HFFc6 (cell line): Measurements from ENCODE around the gene SLC2A3. TPM values are rescaled to one million over a fixed set of nuclear protein-coding genes. Genes with fewer than 3 reads are reported as not detected.
A peak's percentile ranks its signal among the peaks of the same experiment; 100 is the strongest.
"Not testable (repeated sequence)": the region's sequence is repeated elsewhere in the genome, so short reads cannot be mapped to it uniquely, and the experiment has no call there.

Experiments
- DNase-seq: peaks from one replicate; pipeline ENCODE4 v3.0.0-alpha.2; 2018
- H3K27ac Mint-ChIP-seq: 2 replicates; pipeline ENCODE4 v1.8.0; 2020; ENCODE audit warnings: mild to moderate bottlenecking, mixed read lengths
- H3K27me3 Mint-ChIP-seq: 2 replicates; pipeline ENCODE4 v1.8.0; 2021; ENCODE audit warnings: mild to moderate bottlenecking, moderate library complexity, mixed read lengths; ENCODE audit not compliant: insufficient read depth
- H3K36me3 Mint-ChIP-seq: 2 replicates; pipeline ENCODE4 v1.8.0; 2021; ENCODE audit warnings: low read depth, mixed read lengths
- H3K4me1 Mint-ChIP-seq: 2 replicates; pipeline ENCODE4 v1.8.0; 2020; ENCODE audit warnings: low read depth, mixed read lengths
- H3K4me3 Mint-ChIP-seq: 2 replicates; pipeline ENCODE4 v1.8.0; 2020; ENCODE audit warnings: mild to moderate bottlenecking, moderate library complexity, mixed read lengths
- H3K9me3 Mint-ChIP-seq: 2 replicates; pipeline ENCODE4 v1.8.0; 2020; ENCODE audit warnings: mild to moderate bottlenecking, mixed read lengths
- total RNA-seq, 6 experiments: library from RNA; stranded (reverse); fragmentation: NEBNext Ultra II Directional; extraction: Animal tissue kit (Norgen Biotek cat#: 25700); gene quantifications; 2 replicates in 1 of 6; 3 replicates in 5 of 6; pipeline ENCODE4 v1.2.3, GENCODE V29; 2021
- TF ChIP-seq, protein P1 (sequence below): fragments of 200-600 bp; sonication (generic); IDR thresholded peaks from 2 replicates; pipeline ENCODE4 v1.5.0; 2021; ENCODE audit warnings: antibody characterized with exemption, mild to moderate bottlenecking

Gene SLC2A3
- total RNA-seq, 6 experiments from 2014 or later = 37.0 to 50.5 (median 38.5) TPM

DNA sequence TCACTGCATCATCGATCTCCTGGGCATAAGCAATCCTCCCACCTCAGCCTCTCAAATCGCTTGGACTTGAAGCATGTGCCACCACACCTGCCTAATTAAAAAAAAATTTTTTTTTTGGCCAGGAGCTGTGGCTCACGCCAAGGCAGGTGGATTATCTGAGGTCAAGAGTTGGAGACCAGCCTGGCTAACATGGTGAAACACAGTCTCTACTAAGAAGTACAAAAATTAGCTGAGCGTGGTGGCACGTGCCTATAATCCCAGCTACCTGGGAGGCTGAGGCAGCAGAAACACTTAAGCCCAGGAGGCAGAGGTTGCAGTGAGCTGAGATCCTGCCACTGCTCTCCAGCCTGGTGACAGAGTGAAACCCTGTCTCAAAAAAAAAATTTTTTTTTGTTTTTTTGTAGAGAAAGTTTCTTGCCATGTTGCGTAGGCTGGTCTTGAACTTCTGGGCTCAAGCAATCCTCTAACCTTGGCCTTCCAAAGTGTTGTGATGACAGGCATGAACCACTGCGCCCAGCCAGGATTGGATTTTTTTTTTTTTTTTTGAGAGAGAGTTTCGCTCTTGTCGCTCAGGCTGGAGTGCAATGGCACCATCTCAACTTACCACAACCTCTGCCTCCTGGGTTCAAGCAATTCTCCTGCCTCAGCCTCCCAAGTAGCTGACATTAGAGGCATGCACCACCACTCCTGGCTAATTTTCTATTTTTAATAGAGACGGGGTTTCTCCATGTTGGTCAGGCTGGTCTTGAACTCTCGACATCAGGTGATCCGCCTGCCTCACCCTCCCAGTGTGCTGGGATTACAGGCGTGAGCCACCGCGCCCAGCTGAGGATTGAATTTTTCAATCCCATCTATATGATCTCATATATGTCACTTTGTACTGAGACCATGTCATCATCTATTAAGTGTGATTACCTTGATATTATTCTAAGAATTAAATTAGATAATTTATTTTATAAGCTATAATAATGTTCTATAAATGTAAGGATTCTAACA, 12.4 kb downstream of the SLC2A3 start:
- Mint-ChIP-seq H3K4me3 (no peak overlapping the region), H3K27me3 (peaks cover 4% of the 10 kb centered on the region; the same call in 1 of the 2 replicates), H3K36me3 (peaks cover 57% of the 10 kb centered on the region), H3K4me1 (no peaks in the 10 kb centered on the region), H3K9me3 (no peaks in the 10 kb centered on the region), H3K27ac (no peak overlapping the region)
- TF ChIP-seq, protein P1, sequence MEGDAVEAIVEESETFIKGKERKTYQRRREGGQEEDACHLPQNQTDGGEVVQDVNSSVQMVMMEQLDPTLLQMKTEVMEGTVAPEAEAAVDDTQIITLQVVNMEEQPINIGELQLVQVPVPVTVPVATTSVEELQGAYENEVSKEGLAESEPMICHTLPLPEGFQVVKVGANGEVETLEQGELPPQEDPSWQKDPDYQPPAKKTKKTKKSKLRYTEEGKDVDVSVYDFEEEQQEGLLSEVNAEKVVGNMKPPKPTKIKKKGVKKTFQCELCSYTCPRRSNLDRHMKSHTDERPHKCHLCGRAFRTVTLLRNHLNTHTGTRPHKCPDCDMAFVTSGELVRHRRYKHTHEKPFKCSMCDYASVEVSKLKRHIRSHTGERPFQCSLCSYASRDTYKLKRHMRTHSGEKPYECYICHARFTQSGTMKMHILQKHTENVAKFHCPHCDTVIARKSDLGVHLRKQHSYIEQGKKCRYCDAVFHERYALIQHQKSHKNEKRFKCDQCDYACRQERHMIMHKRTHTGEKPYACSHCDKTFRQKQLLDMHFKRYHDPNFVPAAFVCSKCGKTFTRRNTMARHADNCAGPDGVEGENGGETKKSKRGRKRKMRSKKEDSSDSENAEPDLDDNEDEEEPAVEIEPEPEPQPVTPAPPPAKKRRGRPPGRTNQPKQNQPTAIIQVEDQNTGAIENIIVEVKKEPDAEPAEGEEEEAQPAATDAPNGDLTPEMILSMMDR = no peak
- no peak for DNase-seq

DNA sequence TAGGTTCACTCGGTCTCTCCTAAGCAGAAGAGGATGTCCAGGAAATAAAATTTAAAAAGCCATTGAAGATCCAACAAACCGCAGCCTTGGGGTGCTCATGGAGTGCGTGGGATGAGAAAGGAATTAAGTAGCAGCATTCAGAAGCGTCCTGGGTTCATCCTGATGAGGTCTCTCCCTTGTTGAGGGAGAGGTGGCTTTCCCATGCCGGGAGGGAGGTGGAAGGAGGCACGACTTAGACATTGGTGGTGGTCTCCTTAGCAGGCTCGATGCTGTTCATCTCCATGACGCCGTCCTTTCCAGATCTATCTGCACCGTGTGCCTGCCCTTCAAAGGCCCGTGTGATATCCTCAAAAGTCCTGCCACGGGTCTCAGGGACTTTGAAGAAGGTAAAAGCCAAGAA, 14.8 kb downstream of the SLC2A3 start:
- H3K4me1 Mint-ChIP-seq, DNase-seq, H3K27me3 Mint-ChIP-seq, H3K27ac Mint-ChIP-seq, H3K9me3 Mint-ChIP-seq, H3K4me3 Mint-ChIP-seq: not testable (repeated sequence)
- H3K36me3 Mint-ChIP-seq = peaks cover 52% of the 10 kb centered on the region

DNA sequence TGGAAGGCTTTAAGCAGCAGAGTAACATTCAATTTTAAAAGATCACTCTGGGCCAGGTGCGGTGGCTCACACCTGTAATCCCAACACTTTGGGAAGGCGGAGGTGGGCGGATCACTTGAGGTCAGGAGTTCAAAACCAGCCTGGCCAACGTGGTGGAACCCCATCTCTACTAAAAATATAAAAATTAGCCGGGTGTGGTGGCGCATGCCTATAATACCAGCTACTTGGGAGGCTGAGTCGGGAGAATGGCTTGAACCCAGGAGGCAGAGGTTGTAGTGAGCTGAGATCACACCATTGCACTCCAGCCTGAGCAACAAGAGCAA, 17.8 kb downstream of the SLC2A3 start:
- not testable (repeated sequence) for H3K4me3 Mint-ChIP-seq, H3K4me1 Mint-ChIP-seq, DNase-seq, H3K27ac Mint-ChIP-seq, H3K9me3 Mint-ChIP-seq, H3K27me3 Mint-ChIP-seq
- H3K36me3 Mint-ChIP-seq = peaks cover 43% of the 10 kb centered on the region

DNA sequence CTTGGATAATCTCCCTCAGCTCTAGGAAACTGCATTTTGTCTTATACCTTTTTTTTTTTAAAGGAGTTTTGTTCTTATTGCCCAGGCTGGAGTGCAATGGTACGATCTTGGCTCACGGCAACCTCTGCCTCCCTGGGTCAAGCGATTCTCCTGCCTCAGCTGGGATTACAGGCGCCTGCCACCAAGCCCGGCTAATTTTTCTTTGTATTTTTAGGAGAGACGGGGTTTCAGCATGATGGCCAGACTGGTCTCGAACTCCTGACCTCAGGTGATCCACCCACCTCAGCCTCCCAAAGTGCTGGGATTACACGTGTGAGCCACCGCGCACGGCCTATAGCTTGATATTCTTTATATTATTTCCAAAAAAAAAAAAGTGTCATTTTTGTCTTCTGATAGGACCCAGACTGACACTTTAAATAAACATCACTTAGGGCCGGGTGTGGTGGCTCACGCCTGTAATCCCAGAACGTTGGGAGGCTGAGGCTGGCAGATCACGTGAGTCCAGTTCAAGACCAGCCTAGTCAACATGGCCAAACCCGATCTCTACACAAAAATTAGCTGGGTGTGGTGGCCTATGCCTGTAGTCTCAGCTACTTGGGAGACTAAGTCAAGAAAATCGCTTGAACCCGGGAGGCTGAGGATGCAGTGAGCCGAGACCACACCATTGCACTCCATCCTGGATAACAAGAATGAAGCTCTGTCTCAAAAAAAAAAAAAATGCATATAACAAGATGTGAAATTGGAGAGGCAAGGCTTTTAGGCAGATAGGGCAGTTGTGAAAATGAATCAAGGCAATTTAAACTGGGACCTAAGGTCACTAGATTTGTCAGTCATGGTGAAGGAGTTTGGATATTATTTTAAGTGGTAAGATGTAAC, 18.4 kb downstream of the SLC2A3 start:
- 0 out of 2 replicates have a peak, but pooled peaks cover 6% of the 10 kb centered on the region for H3K4me1 Mint-ChIP-seq
- H3K27me3 Mint-ChIP-seq = peaks cover 9% of the 10 kb centered on the region
- H3K36me3 Mint-ChIP-seq = peaks cover 41% of the 10 kb centered on the region
- TF ChIP-seq, protein P1 = no peak
- no peak overlapping the region for H3K4me3 Mint-ChIP-seq
- DNase-seq = no peak
- no peaks in the 10 kb centered on the region for H3K9me3 Mint-ChIP-seq
- H3K27ac Mint-ChIP-seq = 0 out of 2 replicates have a peak overlapping the region, but pooled peaks have one; percentile 3

DNA sequence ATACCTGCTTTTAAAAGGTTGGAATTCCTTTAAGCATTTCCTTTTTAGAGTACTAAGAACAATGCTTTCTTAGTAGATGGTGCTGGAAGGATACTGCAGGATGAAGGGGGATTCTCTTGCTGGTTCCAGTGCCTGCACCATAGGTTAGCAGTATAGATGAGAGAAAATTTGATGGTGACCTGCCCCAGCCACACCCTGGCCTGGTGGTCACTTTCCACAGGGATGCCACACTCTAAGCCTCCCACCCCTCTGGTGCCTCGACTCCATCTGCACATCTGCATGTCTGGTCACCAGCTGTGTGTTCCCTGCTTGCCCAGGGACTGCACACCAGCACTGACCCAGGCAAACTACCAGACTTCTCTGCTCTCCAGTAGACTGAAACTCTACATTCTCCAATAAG, 19.1 kb downstream of the SLC2A3 start:
- H3K9me3 Mint-ChIP-seq = no peaks in the 10 kb centered on the region
- TF ChIP-seq, protein P1 = no peak
- no peak overlapping the region; the same call in 1 of the 2 replicates for H3K27ac Mint-ChIP-seq
- H3K36me3 Mint-ChIP-seq = peaks cover 38% of the 10 kb centered on the region
- no peak for DNase-seq
- 0 out of 2 replicates have a peak, but pooled peaks cover 6% of the 10 kb centered on the region for H3K4me1 Mint-ChIP-seq
- H3K4me3 Mint-ChIP-seq = no peak overlapping the region
- peaks cover 4% of the 10 kb centered on the region for H3K27me3 Mint-ChIP-seq

DNA sequence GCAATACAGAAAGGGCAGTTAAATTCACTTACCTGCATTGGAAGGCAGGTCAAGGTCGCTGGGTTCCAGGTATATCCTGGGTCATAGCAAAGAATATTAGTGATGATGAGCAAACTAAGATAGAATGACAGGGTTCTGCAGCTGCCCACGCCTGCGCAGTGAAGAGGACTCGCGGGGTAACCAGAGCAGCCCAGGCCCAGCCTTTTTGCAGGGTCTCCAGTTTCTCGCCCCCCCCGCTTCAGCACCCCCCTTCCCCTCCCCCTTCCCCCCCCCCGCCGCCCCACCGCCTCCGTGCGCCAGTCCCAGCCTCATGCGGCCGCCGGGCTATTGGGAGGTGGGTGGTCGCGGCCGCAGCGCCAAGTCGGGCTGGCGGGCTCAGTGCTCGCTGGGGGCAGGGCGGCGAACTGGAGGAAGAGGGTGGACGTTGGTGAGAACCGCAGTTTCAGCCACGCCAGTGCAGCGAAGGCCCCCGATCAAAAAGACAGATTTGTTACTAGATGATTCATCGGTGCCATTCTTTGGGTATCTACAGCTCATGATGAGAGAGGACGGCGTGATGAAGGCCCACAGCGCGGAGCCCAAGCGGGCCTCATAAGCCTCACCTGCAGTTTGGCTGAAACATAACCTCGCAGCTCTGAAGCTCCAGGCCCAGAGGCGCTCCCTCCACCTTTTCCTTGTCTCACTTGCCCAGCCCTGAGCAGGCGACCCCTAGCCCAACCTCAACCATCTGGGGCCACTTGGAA, 20.2 kb downstream of the SLC2A3 start:
- no peak overlapping the region for H3K27ac Mint-ChIP-seq
- H3K4me3 Mint-ChIP-seq = no peak overlapping the region
- no peaks in the 10 kb centered on the region for H3K9me3 Mint-ChIP-seq
- TF ChIP-seq, protein P1 = no peak
- no peak for DNase-seq
- H3K27me3 Mint-ChIP-seq = peaks cover 4% of the 10 kb centered on the region
- H3K36me3 Mint-ChIP-seq = peaks cover 28% of the 10 kb centered on the region
- 0 out of 2 replicates have a peak, but pooled peaks cover 6% of the 10 kb centered on the region for H3K4me1 Mint-ChIP-seq

DNA sequence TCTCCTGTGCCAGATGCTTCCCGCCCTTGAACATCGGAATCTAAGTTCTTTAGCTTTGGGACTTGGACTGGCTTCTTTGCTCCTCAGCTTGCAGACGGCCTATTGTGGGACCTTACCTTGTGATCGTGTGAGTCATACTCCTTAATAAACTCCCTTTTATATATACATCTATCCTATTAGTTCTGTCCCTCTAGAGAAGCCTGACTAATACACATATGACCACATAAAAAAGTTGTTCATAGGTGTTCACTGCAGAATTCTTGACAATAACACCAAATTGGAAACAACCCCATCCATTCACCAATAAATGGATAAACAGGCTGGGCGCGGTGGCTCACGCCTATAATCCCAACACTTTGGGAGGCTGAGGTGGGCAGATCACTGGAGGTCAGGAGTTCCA, 25.9 kb downstream of the SLC2A3 start:
- not testable (repeated sequence) for H3K36me3 Mint-ChIP-seq, H3K9me3 Mint-ChIP-seq, H3K4me3 Mint-ChIP-seq, DNase-seq, H3K27me3 Mint-ChIP-seq, H3K27ac Mint-ChIP-seq
- peaks cover 20% of the 10 kb centered on the region for H3K4me1 Mint-ChIP-seq
